ENCODE results near the gene TLCD1.

DNA sequence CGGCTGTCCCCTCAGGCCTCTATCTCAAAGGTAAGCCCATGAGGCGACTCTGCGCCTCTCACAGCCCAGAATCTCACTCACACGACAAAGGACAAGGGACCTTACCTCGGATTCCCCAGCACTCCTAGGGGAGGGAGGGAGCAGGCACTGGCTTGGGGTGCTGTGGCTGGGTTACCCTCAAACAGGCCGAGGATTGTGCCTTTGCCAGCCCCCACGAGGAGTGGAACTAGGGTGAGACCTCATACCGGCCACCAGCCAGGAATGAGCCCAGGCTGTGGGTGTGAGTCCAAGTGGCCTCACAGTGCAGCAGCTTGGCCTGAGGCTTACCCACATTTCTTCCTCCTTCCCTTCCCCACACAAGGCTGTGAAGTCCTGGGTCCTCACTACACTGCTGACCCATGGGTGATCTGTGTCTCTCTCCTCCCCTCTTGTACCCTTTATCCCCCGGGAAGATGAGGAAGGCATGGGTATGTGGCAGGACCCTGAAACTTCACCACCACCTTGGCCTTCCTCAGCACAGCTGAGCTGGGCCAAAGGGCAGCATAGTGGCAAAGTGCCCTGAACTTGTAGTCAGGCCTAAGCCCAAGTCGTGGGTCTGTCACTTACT, 20.2 kb downstream of the TLCD1 start:
- TF ChIP-seq POLR2A (IDR thresholded peaks at IDR 0.05; ENCODE audit: low read depth, low read length) (no peak), POLR2AphosphoS5 (IDR thresholded peaks at IDR 0.05; ENCODE audit: low read depth, low read length) (no peak)
